ENCODE measurements around the gene EIF4G1.
"Not testable (repeated sequence)": the region's sequence is repeated elsewhere in the genome, so short reads cannot be mapped to it uniquely, and the experiment has no call there.

The EIF4G1 gene

DNA sequence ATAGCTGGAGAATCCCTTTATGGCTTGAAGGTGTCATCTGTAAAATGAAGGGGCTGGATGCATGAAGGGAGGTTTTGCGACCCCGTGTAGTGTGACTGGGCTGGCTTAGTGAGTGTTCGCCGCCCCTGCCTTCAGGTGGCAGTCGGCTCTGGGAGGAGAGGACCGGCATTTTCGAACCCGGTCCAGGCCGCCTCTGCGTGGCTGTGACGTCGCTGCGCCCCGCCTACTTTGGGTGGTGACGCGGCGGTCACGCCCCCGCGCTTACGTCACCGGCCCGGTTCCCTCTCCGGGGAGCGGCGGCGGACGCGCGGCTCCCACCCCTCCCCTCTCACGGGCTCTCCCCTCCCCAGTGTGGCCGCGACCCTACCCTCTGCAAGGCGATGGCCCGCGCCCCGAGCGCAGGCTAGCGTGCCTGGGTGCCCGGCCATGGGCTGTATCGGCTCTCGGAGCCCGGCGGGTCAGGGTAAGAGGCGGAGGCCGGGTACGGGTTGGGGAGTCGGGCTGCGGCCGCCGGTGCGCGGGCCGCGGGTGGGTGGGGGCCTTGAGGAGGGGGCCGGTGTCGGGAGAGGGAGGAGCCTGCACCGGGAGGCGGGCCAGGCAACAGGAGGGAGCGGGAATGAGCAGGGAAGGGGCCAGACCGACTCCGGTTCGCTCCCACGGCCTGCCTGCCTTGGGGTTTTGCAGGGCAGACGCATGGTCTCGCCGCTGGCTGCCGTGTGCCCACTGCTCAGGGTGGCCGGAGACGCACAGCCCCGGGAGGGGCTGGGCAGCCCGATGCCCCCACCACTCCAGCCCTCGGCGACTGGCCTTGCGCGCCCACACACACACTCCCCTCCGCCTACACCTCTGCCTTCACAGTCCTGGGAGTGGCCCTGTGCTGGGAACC, 21.5 kb downstream of the EIF4G1 start:
- DNase-seq, result peak; percentile 90

DNA sequence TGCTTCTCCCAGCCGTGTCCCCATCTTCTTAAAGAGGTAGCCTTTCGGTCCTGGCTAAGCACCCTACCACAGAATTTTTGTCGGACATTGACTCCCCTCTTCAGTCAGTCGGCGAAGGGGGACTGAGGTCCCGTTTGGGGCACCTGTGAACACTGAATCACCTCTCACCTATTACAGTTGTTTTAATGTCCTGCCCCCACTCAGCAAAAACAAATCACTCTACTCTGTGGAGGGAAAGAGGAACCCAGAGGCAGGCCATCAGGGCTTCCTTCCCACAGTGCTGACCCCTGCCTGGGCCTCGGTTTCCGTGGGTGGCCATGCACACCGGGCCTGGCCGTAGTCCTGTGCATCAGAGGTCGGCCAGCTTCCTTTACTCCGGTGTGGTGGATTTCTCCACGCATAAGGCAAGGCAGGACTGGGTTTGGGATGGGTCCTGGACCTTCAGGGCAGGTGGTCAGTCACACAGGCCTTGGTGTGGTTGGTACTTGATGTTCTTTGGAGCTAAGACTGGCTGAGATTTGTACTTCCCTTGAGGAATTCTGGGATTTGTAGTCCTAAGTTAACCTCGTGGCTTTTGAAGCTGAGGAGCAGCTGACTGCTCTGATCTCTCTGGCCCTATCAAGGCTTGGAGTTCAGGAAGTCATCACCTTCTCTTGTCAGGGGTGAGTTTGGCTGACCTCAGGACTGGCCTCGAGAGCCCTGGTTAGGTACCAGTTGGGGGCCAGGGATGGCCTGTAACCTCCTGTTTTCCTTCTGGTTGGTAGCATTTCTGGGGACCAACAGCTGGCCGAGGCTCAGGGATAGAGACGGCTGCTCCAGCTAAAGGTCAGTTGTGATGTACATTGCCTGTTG, 22.4 kb downstream of the EIF4G1 start:
- DNase-seq, result no peak

DNA sequence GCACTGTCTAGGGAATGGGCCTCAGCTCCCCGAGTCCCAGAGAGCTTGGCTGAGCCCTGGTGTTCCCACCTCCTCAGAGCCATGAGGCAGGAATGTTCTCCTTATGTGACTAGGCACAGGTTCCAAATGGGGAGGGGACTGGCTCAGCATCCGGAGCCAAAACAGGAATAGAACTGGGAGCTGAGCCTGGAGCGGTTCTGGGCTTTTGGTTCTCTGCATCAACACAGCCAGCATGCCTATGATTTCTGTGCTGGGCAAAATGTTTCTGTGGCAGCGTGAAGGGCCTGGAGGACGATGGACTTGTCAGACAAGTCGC, 23.0 kb downstream of the EIF4G1 start, which contains the start of gene FAM131A:
Gene FAM131A, plus strand, starts transcription at position 202 of the 316 bp plus-strand sequence. Its CDS starts 31 bp downstream, at position 233.
- no peak for DNase-seq

DNA sequence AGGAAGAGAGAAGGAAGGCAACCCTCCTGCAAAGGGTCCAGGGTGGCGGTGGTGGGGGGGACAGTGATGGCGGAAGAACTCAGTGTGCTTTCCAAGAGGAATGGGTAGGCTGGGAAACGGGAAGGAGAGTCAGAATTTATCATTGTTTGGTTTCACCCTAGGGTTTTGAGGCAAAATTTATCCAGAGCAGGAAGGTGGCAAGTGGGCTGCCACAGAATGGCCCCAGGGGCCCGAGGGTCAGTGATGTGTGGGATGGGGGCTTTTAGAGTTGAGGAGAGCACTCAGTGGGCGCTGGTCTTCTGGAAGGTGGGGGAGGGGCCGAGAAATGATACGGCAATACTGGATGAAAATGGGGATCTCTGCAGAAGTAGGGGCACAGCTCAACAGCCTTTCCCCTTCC, 23.6 kb downstream of the EIF4G1 start:
- no peak for DNase-seq

DNA sequence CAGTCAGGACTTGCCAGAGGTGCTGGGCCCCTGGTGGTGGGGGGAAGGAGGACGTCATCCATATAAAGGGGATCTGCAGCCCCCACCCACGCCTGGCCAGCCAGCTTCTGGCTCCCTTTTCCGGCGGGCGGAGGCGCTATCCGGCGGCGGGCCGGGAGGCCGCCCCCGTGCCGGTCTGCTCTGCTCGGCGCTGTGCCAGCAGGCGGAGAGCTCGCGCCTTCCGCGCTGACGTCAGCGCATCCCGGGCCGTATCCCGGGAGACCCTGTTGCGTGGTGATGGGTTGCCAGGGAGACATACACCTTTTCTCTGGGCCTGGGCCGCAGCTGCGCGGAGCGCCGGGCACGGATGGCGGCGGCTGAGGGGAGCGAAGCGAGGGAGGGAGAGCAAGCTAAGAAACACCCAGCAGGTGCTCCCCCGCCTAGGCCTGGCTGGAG, 24.1 kb downstream of the EIF4G1 start:
- DNase-seq, result peak; percentile 37

DNA sequence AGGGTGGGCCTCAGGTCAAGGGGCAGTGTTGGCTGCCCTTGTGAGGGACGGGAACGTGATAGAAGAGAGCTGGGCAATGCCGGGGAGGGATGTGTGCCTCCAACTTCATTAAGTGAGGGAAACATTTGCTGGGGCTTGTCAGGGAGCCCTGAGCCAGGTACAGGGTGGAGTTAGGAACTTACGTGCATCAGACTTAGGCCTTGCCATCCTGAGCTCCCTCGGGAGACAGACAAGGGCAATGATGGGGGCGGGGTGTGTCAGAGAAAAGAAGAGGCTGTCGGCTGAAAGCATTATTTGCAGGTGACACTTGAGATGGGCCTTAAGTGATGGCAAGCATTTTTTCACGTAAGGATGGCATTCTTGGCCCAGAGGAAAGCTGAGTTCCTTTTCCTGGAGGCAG, 24.6 kb downstream of the EIF4G1 start:
- DNase-seq, result no peak

DNA sequence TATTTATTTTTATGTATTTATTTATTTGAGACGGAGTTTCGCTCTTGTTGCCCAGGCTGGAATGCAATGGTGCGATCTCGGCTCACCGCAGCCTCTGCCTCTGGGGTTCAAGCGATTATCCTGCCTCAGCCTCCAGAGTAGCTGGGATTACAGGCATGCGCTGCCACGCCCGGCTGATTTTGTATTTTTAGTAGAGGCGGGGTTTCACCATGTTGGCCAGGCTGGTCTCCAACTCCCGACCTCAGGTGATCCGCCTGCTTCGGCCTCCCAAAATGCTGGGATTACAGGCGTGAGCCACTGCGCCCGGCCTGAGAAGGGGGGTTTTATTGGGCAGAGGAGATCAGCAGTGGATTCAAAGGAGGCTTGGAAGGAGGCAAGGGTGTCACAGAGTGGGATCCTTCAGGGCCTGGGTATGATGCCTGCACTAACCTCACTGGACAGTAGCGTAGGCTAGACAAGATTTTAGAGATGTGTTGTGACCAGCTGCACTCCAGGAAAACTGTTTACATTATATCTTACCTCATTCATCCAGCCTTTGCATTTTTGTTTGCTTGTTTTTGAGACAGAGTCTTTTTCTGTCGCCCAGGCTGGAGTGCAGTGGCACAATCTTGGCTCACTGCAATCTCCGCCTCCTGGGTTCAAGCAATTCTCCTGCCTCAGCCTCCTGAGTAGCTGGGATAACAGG, 25.2 kb downstream of the EIF4G1 start:
- DNase-seq, result not testable (repeated sequence)

DNA sequence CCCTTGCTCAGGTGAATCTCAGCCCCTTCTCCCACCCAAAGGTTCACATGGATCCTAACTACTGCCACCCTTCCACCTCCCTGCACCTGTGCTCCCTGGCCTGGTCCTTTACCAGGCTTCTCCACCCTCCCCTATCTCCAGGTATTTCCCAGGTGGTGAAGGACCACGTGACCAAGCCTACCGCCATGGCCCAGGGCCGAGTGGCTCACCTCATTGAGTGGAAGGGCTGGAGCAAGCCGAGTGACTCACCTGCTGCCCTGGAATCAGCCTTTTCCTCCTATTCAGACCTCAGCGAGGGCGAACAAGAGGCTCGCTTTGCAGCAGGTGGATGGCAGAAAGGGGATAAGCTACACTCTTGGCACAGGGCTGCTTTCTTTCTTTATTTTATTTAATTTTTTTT, 27.5 kb downstream of the EIF4G1 start:
- DNase-seq, result no peak

DNA sequence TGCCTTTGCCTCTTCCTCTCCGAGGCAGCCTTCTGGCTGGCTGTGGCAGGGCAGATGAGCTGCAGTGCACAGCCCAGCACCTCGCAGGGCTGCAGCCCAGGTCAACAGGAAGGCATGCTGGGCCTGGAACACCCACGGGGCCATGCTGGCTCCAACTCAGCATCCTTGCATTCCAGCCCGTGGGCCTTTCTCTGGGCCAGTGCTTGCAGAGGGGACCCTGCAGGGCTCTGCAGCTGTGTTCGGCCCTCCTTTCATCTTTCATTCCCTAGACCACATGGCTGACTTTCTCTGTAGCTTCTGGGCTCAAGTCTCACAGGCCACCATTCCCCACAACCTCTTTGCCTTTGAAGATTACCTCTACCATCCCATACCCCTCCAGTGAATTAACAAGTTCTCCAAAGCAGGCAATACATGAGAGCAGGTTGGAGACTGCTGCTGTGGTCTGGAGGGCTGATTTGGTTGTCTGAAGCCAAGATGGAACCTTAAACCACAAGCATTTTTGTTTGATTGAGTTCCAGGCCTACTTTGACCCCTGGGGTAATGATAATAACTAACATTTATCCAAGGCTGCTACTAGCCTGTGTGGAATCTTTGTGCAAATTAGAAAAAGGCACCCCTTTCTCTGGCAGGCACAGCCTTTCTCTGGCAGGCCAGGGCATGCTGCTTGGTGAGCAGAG, 28.9 kb downstream of the EIF4G1 start:
- no peak for DNase-seq

DNA sequence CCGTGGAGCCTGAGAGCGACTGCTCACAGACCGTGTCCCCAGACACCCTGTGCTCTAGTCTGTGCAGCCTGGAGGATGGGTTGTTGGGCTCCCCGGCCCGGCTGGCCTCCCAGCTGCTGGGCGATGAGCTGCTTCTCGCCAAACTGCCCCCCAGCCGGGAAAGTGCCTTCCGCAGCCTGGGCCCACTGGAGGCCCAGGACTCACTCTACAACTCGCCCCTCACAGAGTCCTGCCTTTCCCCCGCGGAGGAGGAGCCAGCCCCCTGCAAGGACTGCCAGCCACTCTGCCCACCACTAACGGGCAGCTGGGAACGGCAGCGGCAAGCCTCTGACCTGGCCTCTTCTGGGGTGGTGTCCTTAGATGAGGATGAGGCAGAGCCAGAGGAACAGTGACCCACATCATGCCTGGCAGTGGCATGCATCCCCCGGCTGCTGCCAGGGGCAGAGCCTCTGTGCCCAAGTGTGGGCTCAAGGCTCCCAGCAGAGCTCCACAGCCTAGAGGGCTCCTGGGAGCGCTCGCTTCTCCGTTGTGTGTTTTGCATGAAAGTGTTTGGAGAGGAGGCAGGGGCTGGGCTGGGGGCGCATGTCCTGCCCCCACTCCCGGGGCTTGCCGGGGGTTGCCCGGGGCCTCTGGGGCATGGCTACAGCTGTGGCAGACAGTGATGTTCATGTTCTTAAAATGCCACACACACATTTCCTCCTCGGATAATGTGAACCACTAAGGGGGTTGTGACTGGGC, 30.3 kb downstream of the EIF4G1 start:
- DNase-seq, result no peak

DNA sequence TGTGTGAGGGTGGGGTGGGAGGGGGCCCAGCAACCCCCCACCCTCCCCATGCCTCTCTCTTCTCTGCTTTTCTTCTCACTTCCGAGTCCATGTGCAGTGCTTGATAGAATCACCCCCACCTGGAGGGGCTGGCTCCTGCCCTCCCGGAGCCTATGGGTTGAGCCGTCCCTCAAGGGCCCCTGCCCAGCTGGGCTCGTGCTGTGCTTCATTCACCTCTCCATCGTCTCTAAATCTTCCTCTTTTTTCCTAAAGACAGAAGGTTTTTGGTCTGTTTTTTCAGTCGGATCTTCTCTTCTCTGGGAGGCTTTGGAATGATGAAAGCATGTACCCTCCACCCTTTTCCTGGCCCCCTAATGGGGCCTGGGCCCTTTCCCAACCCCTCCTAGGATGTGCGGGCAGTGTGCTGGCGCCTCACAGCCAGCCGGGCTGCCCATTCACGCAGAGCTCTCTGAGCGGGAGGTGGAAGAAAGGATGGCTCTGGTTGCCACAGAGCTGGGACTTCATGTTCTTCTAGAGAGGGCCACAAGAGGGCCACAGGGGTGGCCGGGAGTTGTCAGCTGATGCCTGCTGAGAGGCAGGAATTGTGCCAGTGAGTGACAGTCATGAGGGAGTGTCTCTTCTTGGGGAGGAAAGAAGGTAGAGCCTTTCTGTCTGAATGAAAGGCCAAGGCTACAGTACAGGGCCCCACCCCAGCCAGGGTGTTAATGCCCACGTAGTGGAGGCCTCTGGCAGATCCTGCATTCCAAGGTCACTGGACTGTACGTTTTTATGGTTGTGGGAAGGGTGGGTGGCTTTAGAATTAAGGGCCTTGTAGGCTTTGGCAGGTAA, 31.1 kb downstream of the EIF4G1 start:
- peak; percentile 9 for DNase-seq

DNA sequence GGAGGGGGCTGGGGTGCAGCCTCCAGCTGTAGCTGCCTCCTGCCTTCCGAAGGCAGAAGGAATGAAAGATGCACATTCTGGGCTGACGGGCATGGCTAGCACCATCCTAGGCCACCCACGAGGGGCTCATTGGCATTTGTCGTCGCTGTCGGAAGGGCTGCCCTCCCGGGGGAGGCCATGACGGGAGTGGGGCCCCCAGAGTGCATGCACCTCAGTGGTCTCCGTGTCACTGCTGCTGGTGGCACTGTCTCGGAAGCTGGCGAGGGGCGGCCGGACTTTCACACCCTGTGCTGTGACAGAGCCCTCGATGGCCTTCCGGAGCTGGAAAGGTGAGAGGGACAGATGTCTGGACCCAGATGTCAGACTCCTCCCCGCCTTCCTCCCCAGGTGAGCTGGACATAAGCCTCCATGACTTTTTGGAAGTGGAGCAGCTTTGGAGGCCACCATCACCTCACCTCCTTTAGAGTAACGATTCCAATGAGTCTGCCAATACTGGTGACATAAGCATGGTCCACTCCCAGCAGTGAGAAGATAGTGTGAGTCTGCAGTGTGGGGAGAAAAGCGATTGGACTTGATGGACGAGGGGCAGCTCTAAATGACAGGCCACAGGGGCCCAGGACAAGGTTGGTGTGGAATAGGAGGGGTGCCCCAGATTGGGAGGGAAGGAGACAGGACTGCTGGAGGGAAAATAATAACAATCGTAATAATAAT, 32.2 kb downstream of the EIF4G1 start:
- DNase-seq, result no peak

DNA sequence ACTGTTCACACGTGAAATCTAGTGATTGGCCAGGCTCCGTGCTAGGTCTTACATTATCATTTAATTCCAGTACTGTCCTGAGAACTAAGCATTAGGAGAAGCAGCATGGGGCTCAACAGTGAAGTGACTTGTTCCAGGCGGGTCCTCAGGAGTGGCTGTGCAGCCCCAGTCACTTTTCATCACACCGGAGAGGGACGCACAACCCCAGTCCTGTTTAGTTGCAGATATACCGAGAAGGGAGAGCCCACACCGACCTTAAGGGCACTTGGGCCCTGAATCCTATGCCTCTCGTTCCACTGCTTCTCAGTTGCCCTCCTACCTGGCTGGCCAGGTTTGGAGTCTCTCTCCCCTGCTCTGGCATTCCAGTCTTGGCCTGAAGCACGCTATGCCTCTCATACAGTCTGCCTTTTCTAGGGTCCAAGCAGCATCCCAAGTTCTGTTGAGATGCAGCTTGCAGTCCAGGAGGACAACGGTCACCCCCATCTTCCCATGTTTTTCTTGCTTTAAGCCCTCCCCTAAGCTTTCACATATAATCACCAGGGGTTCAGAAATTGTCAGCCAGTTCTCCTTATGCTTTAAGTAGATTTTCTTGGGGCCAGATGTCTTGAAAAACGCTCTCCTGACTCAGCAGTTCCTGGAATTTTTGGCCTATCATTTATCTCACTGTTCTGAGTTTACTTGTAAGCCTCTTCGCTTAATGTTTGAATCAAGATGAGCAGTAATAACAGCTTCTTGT, 33.1 kb downstream of the EIF4G1 start:
- DNase-seq, result no peak

DNA sequence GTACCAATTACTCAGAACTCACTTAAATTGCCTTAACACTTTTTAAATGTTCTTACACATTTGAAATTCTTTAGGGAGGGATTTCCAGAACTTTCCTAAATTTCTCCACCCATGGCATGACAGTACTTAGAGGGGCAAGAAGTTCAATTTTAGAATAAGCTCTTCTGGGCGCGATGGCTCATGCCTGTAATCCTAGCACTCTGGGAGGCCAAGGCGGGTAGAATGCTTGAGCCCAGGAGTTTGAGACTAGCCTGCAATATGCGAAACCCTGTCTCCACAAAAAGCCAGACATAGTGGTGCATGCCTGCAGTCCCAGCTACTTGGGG, 33.6 kb downstream of the EIF4G1 start:
- DNase-seq, result no peak

DNA sequence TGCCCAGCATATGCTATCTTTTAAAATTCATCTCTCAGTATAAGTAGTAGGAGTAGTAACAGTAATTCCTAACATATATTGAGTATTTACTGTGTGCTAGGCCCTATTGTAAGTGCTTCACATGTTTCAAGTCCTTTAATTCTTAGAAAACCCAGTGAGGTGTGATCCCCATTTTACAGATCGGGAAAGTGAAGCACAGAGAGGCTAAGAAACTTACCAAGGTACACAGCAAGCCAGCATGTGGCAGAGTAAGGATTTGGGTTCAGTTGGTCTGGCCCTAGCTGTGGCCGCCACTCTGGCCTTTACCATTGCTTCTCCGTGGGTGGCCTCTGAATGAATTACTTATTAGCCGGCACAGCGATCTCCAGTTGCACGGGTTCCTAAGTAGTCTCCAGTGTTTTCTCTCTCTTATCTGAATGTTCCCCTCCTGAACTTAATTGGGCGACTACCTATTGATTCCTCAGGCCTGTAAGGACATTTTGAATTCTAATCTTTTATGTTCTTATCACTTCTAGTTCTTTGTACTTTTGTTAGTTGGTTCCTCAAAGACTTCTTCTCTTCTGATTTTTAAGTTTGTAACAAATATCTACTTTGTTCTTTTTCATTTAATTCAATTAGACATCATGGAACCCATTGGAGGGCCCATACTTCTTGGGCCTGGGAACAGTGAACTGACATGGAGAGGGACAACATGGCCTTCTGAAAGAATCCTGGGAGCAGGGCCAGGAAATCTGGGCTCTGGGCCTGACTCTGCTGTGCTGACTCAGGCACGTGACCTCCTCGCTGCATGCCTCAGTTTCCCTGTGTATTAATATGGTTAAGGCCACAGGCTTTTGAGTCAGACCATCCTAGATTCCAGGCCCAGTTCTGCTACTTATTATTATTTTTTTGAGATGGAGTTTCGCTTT, 35.4 kb downstream of the EIF4G1 start:
- DNase-seq, result no peak

DNA sequence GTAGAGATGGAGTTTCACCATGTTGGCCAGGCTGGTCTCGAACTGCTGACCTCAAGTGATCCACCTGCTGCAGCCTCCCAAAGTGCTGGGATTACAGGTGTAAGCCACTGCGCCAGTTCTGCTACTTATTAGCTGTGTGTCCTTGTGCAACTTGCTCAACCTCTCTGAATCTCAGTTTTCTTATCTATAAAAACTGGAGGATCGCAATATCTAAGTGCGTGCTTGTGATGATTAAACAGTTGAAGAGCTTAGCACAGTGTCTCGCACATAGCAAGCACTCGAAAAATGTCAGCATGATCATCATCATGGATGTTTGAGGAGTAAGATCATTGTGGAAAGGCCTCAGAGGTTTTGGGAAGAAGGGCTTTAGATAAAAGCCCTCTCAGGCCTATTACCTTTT, 36.2 kb downstream of the EIF4G1 start:
- DNase-seq, result no peak

DNA sequence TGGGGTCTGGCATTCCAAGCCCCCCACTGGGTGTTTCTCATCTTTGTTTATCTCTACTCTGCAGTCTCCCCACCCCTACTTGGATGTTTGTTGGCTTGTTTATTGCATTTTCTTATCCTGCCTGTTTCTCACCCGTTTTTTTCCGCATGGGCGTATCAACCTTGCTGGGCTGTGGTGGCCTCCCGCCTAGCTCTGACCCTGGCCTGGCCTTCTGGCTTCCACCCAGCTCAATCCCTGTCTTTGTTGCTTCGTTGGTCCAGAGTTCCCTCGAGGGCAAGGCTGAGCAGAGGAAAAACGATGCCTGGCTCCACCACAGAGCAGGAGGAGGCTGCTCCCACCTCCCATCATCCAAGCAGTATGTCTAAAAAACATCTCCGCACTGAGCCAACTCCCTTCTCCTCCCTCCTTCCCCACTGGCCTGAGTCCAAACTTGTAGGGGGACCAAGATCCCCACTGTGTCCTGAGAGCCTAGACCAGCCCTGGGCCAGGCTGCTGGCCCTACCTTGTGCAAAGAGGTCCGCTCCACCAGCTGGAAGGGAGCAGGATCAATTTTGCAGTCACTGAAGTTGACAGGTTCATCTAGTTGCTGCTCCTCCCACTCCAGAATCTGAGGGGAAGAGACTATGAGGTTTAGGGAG, 37.2 kb downstream of the EIF4G1 start:
- no peak for DNase-seq

DNA sequence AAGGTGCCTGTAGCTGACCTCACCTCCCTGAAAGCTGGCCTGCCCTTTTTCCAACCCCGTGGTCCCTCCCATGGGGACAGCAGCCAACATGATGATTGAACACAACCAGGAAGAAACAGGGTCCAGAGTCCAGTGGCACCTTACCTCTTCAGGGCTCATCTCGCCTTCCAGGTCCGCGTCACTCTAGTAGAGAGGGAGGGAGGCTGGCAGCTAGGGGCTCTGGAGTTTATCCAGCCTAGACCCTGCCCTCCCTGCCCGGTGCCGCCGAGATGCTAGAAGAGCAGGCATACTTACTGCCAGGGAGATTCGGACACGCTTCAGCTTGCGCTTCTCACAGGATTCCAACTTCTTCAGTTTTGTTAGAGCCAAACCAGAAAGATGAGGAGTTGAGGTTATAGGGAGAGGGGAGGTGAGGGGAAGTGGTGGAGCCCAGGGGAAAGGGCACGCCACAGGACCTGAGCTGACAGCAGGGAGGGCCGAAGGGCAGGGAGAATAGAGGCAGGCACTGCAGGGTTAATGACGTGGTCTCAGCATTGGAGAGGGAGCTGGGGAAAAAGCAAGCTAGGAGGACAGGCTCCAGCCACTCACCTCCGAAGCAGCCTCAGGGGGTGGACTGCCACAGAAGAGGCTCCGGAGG, 37.9 kb downstream of the EIF4G1 start:
- no peak for DNase-seq
